ENCODE measurements around the gene NR3C2.

DNA sequence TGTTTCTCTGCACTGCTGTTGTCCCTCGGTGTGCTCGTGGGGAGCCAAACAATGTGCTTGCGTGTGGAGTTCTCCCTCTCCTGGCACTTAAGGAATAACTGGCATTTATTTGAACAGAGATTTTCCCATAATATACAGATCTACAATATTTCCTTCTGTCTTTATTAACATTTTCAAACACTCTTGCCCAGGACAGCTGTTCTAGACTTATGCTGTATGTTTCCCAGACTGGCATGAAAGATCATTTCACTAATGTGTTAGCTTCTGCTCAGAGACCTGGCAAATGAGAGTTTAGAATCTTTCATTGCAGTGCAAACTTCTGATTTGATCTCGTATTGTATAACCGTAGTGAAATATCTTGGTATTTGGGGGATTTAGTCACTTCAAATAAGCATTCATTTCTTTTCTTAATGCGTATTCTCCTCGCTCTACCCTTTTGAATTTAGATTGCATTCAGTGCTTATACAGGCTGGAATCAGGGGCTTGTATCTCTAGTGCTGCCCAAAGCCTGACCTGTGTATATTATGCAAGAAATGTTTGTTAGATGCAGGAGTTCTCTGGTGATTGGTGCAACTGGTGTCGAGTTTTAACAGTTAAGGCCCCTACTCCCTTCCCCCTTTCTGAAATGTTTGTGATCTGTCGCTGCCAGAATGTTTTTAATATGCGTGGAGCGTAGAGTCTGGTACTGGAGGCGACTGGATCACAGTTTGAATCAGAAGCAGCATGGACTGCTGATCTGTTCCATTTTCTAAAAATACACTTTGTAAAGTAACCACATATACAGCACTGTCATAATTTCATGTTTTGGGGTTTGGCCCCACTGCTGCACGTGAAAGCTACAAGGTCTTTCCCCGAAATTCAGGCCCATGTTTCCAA lies 384.0 kb downstream of the NR3C2 start:
- TF ChIP-seq, protein P1, sequence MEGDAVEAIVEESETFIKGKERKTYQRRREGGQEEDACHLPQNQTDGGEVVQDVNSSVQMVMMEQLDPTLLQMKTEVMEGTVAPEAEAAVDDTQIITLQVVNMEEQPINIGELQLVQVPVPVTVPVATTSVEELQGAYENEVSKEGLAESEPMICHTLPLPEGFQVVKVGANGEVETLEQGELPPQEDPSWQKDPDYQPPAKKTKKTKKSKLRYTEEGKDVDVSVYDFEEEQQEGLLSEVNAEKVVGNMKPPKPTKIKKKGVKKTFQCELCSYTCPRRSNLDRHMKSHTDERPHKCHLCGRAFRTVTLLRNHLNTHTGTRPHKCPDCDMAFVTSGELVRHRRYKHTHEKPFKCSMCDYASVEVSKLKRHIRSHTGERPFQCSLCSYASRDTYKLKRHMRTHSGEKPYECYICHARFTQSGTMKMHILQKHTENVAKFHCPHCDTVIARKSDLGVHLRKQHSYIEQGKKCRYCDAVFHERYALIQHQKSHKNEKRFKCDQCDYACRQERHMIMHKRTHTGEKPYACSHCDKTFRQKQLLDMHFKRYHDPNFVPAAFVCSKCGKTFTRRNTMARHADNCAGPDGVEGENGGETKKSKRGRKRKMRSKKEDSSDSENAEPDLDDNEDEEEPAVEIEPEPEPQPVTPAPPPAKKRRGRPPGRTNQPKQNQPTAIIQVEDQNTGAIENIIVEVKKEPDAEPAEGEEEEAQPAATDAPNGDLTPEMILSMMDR (IDR thresholded peaks at IDR 0.05), result no peak
- TF ChIP-seq POLR2A (IDR thresholded peaks at IDR 0.05), result no peak

Measured in adrenal gland (tissue), 5 donors.